ENCODE data around the gene LRG1.

DNA sequence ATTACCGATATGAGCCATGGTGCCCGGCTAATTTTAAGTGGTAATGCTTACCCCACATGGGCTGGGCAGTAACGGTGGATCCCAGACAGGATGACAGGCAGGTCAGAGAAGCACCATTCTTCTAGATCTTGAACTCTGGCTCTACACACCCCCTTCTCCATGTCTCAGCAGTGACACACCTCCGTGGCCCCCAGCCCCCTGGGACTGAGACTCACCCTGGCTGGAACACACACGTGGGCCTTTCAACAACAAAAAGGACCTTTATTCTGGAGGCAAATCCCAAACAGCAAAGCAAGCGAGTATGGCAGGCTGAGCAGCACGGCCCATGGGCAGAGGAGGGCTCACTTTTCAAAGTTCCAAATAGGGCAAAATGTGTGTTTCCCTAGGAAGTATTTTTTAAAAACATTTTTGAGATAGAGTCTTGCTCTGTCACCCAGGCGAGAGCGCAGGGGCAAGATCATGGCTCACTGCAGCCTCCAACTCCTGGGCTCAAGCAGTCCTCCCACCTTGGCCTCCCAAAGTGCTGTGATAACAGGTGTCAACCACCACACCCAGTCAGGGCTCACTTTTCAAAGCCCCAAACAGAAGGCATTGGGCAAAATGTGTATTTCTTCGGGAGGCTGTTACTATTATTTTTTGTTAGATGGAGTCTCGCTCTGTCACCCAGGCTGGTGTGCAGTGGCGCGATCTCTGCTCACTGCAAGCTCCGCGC is 17.4 kb downstream of the LRG1 start:
- TF ChIP-seq, protein P1, sequence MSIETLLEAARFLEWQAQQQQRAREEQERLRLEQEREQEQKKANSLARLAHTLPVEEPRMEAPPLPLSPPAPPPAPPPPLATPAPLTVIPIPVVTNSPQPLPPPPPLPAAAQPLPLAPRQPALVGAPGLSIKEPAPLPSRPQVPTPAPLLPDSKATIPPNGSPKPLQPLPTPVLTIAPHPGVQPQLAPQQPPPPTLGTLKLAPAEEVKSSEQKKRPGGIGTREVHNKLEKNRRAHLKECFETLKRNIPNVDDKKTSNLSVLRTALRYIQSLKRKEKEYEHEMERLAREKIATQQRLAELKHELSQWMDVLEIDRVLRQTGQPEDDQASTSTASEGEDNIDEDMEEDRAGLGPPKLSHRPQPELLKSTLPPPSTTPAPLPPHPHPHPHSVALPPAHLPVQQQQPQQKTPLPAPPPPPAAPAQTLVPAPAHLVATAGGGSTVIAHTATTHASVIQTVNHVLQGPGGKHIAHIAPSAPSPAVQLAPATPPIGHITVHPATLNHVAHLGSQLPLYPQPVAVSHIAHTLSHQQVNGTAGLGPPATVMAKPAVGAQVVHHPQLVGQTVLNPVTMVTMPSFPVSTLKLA (IDR thresholded peaks at IDR 0.05): no peak
- TF ChIP-seq ZNF572 (CRISPR knock-in tag; IDR thresholded peaks at IDR 0.05) (no peak), TP53 (CRISPR knock-in tag; conservative IDR thresholded peaks at IDR 0.05) (no peak)
- TF ChIP-seq, protein P2, sequence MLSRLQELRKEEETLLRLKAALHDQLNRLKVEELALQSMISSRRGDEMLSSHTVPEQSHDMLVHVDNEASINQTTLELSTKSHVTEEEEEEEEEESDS (CRISPR knock-in tag; IDR thresholded peaks at IDR 0.05; ENCODE audit: borderline replicate concordance): no peak
